Smooth muscle cell (in vitro differentiated cells): Measurements from ENCODE around the gene BMP6. TPM values are rescaled to one million over a fixed set of nuclear protein-coding genes. Genes with fewer than 3 reads are reported as not detected.

Experiments used
- DNase-seq: peaks from one replicate; lab custom pipeline; 2025; ENCODE audit not compliant: unreplicated experiment; lab: John Stamatoyannopoulos, UW
- H2AFZ ChIP-seq: fragments of 200-600 bp; sonication (generic); 2 replicates; pipeline ENCODE4 v1.6.0; 2016; ENCODE audit warnings: antibody characterized with exemption, low read depth, mild to moderate bottlenecking
- H3F3A ChIP-seq: fragments of 200-600 bp; sonication (generic); 2 replicates; pipeline ENCODE4 v1.6.0; 2017; ENCODE audit warnings: antibody characterized with exemption, low read depth
- H3K27ac ChIP-seq: fragments of 200-600 bp; sonication (generic); 2 replicates; pipeline ENCODE4 v1.5.1; 2016; ENCODE audit warnings: low read depth, mild to moderate bottlenecking
- H3K27me3 ChIP-seq: fragments of 200-600 bp; sonication (generic); 2 replicates; pipeline ENCODE4 v1.6.1; 2016; ENCODE audit warnings: low read depth, mild to moderate bottlenecking
- H3K36me3 ChIP-seq: fragments of 200-600 bp; sonication (generic); 2 replicates; pipeline ENCODE4 v1.5.1; 2016; ENCODE audit warnings: low read depth
- H3K4me1 ChIP-seq: fragments of 200-600 bp; sonication (generic); 2 replicates; pipeline ENCODE4 v1.5.1; 2016; ENCODE audit warnings: low read depth
- H3K4me2 ChIP-seq: fragments of 200-600 bp; sonication (generic); 2 replicates; pipeline ENCODE4 v1.6.0; 2016; ENCODE audit warnings: mild to moderate bottlenecking
- H3K4me3 ChIP-seq: fragments of 200-600 bp; sonication (generic); 2 replicates; pipeline ENCODE4 v1.5.1; 2016; ENCODE audit warnings: mild to moderate bottlenecking
- H3K79me2 ChIP-seq: fragments of 200-600 bp; sonication (generic); 2 replicates; pipeline ENCODE4 v1.6.0; 2016; ENCODE audit warnings: low read depth, mild to moderate bottlenecking
- H3K9ac ChIP-seq: fragments of 200-600 bp; sonication (generic); 2 replicates; pipeline ENCODE4 v1.6.0; 2016; ENCODE audit warnings: low read depth
- H3K9me3 ChIP-seq: fragments of 200-600 bp; sonication (generic); replicated peaks from 2 replicates; pipeline ENCODE4 v1.5.1; 2016; ENCODE audit warnings: low read depth
- H4K20me1 ChIP-seq: fragments of 200-600 bp; sonication (generic); 2 replicates; pipeline ENCODE4 v1.6.0; 2016; ENCODE audit warnings: low read depth
- CTCF ChIP-seq: fragments of 200-600 bp; sonication (generic); IDR thresholded peaks from 2 replicates; pipeline ENCODE4 v1.5.1; 2017; ENCODE audit warnings: borderline replicate concordance, mild to moderate bottlenecking, antibody characterized with exemption; ENCODE audit not compliant: insufficient read depth, poor library complexity, severe bottlenecking
- WGBS: methylation state at CpG from one replicate; pipeline ENCODE4 v1.1.7; 2016; ENCODE audit warnings: low lambda C conversion rate; 5-methylcytosine and 5-hydroxymethylcytosine counted together
- polyA plus RNA-seq: library from polyadenylated mRNA; unstranded; fragments of >200 nt; fragmentation: Nextera tagmentation; extraction: Ambion mirVana; gene quantifications from 2 replicates; pipeline ENCODE4 v1.2.1, GENCODE V29; 2016
- total RNA-seq: library from RNA; depleted of rRNA; stranded (reverse); fragments of >200 nt; gene quantifications from 2 replicates; pipeline ENCODE4 v1.2.3, GENCODE V29; 2014

The BMP6 gene
- total and polyA plus RNA-seq, 2 experiments from 2014 or later, result 14.5 to 17.0 TPM

DNA sequence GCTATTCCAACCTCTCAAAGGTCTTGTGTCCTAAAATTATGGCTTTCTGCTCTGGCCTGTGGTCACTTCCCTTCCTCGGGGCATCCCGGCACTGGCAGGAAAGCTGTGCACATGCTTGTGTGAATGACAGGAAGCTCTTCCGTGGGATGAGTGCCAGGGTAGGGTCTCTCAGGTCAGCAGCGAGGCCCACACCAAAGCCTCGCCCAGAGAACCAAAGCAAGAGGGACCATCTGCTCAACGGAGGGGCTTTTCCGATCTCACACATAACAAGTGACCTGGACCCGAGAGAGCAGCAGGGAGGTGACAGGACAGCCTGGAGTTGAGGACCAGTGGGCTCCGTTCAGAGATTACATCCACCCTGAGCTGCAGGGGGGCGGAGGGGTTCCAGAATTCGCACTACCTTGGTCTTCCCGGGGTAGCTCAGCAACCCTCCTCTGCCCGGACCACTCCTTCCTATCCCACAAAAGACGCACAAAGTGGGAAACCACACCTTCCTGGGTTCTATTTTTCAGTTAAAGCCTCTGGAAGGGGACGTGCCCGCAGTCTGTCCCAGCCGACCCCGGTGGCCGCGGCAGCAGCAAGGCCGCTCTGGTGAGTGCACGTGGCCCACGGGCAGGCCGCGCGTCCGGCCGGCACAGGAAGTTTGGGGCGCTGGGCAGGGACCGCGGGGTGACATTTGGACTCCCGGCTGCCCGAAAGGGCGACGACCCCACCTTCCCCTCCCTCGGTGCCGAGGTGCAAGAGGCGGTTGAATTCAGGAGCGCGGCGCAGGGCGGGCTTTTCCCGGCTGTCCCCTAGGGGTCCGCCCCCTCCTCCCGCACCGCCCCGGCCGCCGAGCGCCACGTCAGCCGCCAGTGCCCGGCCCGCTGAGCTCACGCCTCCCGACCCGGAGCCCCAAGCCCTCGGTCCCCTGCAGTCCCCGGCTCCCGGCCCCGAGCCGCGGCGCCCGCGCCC is 183.7 kb downstream of the BMP6 start:
- Histone ChIP-seq H3K9ac (peak overlapping the region; percentile 83), H3K27me3 (no peaks in the 10 kb centered on the region), H3F3A (no peaks in the 10 kb centered on the region), H3K4me2 (peak overlapping the region; percentile 96), H4K20me1 (peaks cover 52% of the 10 kb centered on the region), H3K4me1 (peaks cover 8% of the 10 kb centered on the region), H3K27ac (peak overlapping the region; percentile 45), H3K4me3 (peak overlapping the region; percentile 78), H3K36me3 (no peaks in the 10 kb centered on the region), H2AFZ (peak overlapping the region; percentile 55), H3K9me3 (no peaks in the 10 kb centered on the region), H3K79me2 (peaks cover 53% of the 10 kb centered on the region)
- TF ChIP-seq CTCF, result no peak
- DNase-seq, result peak; percentile 23
- 3% methylated on average over 33 of the region's 66 CpGs for WGBS

GRCh38 chr6:7910298-7910653 is 184.4 kb downstream of the BMP6 start:
- Histone ChIP-seq H3K27ac (peak overlapping the region; percentile 45), H3F3A (no peaks in the 10 kb centered on the region), H3K9ac (peak overlapping the region; percentile 83), H2AFZ (no peak overlapping the region), H3K4me2 (peak overlapping the region; percentile 96), H4K20me1 (peaks cover 45% of the 10 kb centered on the region), H3K27me3 (no peaks in the 10 kb centered on the region), H3K4me3 (peak overlapping the region; percentile 78), H3K9me3 (no peaks in the 10 kb centered on the region), H3K4me1 (peaks cover 8% of the 10 kb centered on the region), H3K79me2 (peaks cover 46% of the 10 kb centered on the region), H3K36me3 (no peaks in the 10 kb centered on the region)
- DNase-seq, result no peak
- 0% methylated on average over 22 of the region's 57 CpGs for WGBS
- no peak for TF ChIP-seq CTCF

- peak within 1 kb of the TSS; percentile 96 for H3K4me2 ChIP-seq
- H2AFZ ChIP-seq, result peak within 1 kb of the TSS; percentile 82
- peak within 1 kb of the TSS; percentile 45 for H3K27ac ChIP-seq
- WGBS, result 6% methylated on average over 22 of the region's 75 CpGs
- H3K9ac ChIP-seq, result peak within 1 kb of the TSS; percentile 83
- peaks cover 41% of the 10 kb centered on the region for H3K79me2 ChIP-seq
- H3K4me3 ChIP-seq, result peak within 1 kb of the TSS; percentile 78
- peaks cover 40% of the 10 kb centered on the region for H4K20me1 ChIP-seq
- H3F3A ChIP-seq, result no peaks in the 10 kb centered on the region
- H3K4me1 ChIP-seq, result peaks cover 8% of the 10 kb centered on the region
- no peaks in the 10 kb centered on the region for H3K27me3 ChIP-seq
- DNase-seq, result peak; percentile 41
- no peaks in the 10 kb centered on the region for H3K36me3 ChIP-seq
- no peak for TF ChIP-seq CTCF
- no peaks in the 10 kb centered on the region for H3K9me3 ChIP-seq
These were observed 184.9 kb downstream of the BMP6 start, which contains the start of gene TXNDC5 for GRCh38 chr6:7910654-7911344. TXNDC5 (minus strand) TSS chr6:7910788; CDS start chr6:7910776, 12 bp downstream.
